Activated CD4-positive, alpha-beta T cell treated with anti-CD3 and anti-CD28 coated beads, Interleukin-2, Interleukin-6, amounts not matched to agents 100 ng/mL and 50 ng/mL, durations not matched to agents 16 hours and 8 hours (primary cell): Measurements from ENCODE around the gene SYT13.
A peak's percentile ranks its signal among the peaks of the same experiment; 100 is the strongest.
"Not testable (repeated sequence)": the region's sequence is repeated elsewhere in the genome, so short reads cannot be mapped to it uniquely, and the experiment has no call there.

ENCODE experiments used
- DNase-seq: peaks from one replicate; pipeline ENCODE4 v3.0.0-alpha.2; 2020

Gene SYT13

DNA sequence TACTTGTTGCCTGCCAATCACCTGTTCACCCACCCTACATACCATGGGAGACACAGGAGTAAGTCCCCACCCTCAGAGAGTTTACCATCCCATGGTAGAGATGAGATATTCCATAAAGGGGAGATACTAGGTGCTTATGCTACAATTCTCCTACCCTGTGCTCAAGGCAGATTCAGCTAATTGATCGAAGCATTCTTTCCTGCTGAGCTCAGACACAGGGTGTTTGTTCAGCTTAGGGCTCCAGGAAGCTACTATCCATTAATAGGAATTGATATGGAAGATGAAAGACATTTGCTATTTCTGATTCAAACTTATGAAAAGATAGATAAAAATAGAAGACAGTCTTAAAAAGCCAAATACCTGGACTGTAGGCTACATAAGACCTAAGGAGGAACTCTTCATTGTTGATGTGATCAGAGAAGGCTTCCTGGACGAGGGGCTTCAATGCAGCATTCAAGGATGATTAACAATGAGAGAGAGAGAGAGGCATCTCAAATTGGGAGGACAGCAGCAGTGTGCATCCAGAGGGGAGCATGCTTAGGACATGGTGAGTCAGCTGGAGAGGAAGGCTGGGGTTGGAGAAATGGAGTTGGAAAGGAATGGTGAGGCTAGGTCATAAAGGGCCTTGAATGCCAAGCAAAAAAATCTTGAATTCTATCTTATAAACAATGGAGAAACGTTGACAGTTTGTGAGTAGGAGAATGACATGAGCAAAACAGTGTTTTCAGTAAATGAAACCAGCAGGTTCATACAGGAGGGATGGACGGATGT is 15.0 kb downstream of the SYT13 start:
- no peak for DNase-seq

DNA sequence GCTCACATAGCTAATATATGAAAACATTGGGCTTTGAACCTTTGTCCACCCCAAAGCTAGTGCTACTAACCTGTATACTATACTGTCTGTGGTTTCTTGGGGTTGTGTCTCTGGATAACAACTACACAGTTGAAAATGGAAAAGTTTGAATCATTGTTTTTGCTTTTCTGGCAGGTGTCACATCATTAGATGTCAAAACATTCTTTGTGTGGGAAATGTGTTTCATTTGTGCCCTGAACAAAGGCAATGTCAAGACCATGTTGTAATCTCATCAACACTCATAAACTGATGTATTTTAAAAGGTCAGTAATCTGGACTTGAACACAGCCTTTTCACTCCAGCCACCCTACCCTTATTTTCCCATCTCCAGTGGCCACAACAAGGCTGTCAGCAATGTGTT is 16.5 kb downstream of the SYT13 start:
- no peak for DNase-seq

DNA sequence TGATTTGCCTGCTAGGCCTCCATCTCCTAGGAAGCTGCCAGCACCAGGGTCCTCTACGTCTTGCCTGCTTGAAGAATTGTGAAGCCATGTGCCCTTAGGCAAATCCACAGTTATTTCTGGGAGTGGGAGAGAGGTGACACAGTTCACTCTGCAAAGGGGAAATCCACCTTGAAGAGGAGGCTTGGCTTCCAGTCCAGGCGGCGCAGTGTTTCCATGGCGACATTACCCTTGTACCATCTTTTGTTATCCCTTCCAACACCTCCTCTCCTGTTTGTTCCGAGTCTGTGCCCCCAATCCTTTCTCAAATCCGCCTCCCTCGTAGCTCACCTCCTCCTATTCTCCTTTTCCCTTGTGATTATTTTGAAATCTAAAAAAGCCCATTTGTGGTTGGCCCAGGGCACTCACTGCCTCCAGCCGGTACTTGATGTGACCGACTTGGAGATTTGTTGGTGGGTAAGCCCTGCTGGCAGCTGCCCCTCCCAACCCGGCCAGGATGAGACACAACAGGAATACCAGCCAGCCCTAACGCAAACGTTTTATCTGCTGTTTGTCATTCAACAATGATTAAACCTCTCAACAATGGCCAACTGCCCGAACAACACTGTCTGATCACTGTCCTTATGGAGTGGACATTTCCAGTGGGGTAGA is 18.4 kb downstream of the SYT13 start:
- no peak for DNase-seq

DNA sequence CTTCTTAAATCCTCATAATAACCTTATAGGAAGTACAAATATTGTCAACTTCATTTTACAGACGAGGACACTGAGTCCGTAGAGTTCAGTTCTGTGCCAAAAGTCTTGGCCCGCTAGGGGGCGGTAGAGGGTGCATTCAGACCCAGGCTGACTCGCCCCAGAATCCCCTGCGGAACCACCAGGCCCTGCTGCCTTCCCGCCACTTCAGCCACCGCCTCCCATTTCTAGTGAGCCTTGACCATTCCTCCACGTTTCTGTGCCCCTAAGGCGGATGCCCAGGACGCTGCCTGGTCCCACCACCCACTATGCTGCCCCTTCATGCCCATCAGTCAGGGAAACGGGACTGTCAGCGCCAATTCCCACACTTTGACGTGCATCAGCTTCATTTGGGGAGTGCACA is 19.1 kb downstream of the SYT13 start:
- peak; percentile 46 for DNase-seq

DNA sequence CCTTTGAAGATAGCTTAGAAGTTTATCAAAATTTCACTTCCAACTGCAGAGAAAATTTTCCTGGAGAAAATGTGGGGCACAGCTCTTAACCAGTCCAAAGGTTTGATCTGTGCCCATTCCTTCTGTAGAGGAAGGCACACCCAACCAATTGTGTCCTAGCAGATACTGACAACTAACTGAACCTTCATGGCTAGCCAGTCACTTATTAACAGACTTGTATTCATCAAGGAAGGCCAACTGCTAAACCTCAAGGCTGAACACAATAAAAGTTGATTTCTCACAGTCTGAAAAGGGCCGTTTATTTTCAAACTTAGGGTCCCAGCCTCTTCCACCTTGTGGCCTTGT is 19.5 kb downstream of the SYT13 start:
- DNase-seq = no peak

DNA sequence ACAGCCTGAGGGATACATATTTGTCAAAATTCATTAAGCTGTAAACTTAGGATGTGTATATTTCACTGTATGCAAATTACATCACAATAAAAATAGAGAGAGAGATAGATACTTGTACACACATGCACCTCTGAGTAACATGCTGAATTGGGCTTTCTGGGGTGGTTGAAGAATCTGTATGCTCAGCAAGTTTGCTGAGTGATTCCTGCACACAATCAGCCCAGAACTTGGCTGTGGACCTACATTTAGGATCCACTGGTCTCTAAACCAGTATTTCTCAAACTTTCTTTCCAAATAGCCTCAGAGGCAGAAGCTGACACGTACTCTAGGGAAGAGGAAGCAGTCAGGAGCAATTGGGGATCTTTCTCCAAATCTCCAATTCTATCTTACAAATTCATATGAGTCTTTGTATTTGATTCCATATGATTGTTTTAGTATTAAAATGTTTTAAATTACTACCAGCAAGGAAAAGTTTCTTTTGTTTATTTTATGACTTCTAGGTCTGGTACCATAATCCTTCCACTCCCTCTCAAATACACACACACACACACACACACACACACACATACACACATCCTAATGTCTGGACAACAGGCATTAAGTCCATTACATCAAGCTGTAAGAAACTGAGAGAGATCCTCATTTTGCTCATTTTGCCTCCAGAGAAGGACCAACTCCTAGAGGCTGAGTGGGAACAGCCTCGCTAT is 20.0 kb downstream of the SYT13 start:
- DNase-seq = no peak

DNA sequence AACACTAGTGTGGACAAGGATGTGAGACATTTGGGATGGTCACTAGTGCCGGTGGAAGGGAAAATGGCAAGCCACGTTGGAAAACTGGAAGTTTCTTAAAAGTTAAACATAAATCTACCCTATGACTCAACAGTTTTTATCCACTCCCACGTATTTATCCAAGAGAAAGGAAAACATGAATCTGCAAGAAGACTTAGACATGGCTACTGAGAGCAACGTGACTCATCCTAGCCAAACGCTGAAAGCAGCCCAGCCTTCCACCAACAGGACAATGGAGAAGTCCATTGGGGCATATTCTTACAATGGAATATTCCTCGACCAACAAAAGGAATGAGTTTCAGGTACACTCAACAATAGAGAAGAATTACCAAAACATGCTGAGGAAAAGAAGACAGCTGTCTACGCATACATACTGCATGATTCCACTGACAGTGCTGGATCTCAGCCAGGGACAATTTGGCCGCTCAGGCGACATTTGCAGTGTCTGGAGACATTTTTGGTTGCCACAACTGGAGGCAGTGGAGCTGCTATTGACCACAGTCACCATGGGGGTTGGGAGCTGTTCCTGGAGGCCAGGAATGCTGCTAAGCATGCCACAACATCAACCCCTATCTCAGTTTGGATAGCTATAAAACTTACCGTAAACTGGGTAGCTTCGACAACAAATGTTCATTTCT is 21.2 kb downstream of the SYT13 start:
- DNase-seq = no peak

DNA sequence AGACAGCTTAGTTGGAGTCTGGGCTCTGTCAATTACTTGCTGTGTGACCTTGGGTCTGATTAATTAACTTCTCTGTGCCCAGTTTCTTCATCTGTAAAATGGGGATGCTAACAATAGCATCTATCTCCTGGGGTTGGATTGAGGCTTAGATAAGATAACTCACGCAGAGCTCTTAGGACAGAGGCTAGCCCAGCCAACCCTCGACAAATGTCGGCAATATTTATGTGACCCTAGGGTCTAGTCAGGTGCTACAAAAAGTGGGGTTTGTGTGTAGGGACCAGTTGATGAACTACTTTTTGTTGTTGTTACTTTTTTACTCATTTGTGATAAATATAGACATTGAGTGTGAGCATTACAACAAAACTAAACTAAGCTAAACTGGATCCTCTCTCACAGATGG is 22.4 kb downstream of the SYT13 start:
- DNase-seq = no peak

DNA sequence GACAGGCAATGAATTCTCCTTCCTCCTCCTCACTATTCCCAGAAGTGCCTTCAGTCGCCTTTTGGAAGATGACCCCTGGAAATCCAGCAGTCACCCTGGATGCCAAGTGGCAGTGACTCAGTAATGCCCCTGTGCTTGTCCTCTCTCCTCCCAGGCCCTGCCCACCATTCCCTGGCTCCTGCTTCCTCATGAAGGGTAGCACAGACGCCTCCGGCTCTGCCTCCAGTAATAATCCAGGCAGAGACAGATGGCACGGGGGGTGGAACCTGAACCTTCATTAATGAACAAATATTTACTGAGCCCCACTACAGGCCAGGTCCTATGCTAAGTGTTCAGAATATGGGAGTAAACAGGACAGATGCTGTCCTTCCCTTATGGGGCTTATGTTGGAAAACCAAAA is 23.2 kb downstream of the SYT13 start:
- no peak for DNase-seq

DNA sequence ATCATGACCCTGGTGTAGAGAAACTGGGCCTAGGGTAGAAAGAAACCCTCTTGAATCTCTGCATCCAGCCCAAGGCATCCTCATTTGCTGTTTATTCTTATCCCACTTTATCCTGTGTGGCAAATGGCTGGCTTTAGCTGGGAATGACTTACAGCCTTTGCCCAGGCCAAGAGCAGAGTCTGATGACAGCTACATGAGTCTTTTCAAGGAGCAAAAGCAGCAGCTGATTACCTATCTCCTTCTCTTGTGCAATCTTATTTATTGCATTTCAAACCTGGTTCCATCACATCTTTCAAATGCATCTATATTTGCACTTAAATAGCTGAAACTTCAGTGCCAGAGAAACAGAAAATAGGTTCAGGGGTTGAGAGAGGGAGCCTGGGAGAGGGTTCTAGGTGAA is 26.1 kb downstream of the SYT13 start:
- DNase-seq = no peak

DNA sequence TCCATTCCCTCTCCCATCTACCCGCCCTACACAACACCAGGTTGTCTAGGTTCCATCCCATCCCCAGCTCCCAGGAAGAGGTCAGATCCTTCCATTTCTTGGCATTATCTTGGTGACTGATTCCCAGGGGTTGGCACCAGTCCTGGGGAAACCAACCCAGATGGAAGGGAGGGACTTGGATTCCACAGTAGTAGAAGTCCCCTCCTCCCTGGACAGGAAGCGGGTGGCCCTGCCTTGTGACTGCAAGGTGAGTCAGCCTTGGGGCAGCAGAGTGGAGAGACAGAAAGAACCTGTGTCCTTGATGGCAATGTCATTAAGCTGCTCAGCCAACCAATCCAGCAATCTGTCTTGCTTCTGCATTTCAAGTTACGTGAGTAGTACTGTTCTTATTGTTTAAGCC is 26.5 kb downstream of the SYT13 start:
- no peak for DNase-seq

DNA sequence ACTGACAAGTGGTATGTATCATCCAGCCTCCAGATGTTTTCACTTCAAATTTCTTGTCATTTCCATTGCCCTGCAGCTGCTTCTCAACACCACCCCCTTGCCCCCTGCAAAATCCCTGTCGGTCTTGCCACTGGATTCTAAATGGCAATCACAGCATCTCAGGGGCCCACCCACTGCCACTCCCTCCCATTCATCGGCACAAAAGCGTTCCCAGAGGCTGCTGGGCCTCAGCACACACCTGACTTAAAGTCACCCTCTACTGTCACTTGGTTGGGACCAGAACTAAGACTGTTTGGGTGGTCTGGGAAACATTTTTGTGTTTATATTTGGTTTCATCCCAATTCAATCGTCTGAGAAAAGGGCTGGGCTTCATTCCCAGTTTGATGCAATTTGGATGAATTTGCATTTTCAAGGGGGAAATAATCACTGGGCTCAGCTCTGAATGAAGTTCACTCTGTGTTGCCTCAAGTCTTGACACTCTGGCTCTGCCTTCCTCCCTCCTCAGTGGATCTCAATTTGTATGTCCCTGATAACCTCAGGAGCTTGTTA is 27.1 kb downstream of the SYT13 start:
- DNase-seq = no peak

DNA sequence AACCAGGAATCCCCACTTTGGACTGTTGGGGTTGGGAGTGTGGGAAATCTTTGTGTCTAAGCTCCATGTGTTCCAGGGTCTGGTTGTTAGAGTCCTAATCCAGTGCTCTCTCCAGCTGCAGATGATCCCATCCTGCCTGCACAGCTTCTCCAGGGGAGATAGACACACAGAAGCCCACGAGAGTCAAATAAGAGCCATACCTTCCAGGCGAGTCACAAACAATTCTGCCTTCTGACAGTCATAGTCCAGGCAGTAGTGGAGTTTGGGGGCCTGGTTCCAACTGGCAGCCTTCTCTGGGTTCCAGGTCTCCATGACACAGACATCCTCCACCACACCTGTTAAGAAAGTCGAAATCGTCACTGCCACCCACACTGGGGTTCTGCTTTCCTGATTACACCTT is 32.1 kb downstream of the SYT13 start:
- DNase-seq = no peak

DNA sequence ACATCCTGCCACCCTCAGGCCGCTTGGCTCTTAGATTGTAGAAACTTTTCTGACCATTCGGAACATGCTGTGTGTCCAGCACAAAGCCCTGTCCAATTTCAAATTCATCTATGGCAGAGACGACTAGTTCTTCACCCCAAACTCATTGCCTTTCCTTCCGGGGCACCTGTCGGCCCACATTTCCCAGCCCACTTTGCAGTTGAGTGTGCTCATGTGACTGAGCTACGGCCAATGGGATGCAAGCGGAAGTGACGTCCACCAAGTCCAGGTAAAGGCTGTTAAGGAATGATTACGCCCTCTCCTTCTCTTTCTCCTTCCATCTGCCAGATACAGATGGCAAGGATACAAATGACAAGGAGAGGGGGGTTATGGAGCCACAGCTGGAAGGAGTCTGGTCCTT is 32.5 kb downstream of the SYT13 start:
- no peak for DNase-seq

DNA sequence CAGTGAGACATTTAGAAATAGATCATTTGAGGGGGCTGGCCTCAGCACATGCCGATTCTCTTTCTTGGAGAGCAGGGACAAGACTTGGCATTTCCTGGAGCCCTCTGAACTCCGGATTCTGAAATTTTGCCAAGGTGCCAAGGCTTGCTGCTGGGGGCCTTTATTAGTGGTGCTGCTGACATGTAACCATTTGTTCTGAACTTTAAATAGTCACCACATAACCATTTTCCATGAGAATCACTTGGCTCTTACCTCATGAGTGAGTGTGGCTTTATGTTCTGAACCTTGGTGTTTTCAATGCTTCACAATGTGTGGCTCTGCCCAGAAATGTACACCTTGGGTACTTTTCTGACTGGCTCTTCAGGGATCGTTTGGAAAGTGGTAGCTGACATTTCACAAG is 33.3 kb downstream of the SYT13 start:
- DNase-seq = no peak

DNA sequence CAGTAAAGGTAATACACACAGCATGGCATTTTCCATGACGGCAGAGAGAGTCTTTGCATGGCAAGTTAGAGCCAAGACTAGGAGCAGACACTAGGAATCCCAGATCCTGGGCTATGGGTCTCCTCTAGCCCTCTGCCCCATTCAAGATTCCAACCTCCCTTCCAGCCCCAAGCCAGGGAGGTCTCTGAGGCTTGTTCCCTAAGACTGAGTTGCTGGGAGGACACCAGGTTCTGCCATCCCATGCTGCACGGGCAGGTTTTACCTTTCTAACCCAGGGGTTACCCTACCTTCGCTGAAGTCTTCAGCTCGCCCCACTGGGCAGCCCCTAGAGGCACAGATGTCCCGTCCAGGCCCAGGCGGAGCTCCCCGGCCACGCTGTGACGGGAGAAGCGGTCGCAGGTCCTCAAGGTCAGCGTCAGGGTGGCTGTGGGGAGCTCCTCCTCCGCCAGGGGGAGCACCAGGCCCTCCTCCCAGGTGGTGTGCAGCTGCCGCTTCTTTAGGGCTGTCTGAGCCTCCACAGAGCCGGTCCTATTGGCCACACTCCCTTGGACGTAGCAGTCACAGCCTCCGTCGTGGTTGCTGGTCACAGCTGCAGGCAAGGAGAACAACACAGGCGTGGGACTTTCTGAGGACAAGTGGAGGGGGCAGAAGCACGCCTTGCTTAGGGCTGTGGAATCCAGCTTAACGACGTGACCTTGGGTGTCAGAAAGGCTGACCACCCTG is 33.8 kb downstream of the SYT13 start:
- peak; percentile 46 for DNase-seq

DNA sequence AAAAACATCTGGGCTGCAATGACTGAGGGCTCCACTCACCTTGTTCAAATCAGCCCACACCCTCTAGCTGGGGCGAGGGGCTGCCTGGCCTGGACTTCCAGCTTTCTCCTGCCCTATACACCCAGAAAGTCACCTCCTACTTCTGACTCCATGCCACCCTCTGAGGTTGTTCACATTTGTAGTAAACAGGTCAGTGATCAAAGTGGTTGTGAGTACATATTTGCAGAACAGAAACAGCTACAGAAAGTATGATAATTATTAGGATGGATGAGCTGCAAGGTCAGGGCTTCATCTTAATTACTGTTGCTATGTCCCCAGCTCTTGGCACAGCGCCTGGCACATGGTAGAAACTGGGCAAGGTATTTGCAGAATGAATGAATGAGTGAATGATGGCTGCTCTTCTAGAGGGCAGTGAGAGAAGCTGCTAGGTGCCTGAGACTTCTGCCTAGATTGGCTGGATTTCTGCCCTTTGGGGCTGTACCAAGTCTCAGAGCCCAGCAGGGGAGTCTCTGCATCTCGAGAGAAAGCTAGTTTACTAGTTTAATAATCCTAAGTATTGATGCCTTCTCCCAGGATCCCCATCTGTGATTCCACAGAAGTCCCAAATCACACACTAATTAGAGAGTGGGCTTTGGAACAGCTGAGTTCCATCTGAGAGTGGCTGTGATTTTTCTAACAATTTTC is 36.0 kb downstream of the SYT13 start:
- no peak for DNase-seq

DNA sequence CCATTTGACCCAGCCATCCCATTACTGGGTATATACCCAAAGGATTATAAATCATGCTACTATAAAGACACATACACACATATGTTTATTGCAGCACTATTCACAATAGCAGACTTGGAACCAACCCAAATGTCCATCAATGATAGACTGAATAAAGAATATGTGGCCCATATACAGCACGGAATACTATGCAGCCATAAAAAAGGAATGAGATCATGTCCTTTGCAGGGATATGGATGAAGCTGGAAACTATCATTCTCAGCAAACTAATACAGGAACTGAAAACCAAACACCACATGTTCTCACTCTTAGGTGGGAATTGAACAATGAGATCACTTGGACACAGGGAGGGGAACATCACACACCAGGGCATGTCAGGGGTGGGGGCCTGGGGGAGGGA is 36.8 kb downstream of the SYT13 start:
- not testable (repeated sequence) for DNase-seq

DNA sequence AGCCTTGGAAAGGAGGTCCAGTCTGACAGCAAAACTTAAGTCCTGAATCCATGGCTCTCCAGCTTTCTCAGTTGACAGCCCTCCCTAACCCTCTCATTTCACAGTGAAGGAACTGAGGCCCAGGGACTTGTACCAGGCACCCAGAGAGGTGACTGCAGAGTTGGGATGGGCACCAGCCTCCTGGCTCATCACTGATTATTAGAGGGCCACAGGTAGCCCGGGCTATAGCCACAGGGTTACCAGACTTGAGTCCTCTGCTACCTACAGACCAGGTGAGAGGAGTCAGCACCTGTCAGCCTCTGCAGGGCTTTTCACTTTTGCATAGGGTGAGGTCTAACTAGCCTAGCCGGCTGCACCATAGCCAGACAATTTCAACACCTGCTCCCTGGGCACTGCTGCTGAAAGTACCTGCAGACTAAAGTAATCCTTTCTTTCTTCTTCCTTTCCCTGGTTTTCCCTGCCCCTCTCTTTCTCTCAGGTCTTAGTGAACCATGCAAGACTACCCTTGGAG is 37.6 kb downstream of the SYT13 start:
- DNase-seq = no peak

DNA sequence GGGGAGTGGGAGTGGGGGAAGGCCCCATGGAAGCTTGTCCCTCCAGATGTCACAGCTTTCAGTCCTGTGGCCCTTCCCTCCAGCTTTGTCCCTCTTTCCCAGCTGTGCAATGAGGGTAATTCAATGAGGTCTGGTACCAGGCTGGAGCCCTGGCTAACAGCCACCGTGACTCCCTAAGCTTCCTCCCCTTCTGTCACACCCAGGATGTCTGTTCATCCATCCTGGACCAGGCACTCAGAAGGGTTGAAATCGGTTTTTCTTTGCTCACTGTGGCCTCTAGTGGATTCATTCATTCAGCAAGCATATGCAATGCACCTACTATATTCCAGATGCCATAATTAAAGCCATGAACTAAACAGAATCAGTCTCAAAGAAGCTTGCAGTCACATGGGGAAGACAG is 38.7 kb downstream of the SYT13 start:
- DNase-seq = no peak

DNA sequence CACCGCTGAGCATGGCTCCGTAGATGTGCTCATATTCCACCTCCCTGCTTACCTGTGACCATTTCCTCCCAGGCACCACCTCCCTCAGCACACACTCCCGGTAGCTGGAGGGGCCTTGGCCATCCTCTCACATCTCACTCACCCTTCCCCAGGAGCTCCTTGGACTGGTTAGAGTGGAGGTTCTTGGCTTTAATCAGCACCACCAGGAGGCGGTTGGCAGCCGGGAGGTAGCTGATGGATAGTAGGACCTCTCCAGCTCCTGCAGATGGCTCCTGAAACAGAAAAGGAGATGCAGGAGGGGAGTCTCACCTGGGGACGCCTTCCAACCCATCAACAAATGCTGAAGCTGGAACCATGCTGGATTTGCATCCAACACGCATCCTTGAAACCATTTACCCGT is 39.9 kb downstream of the SYT13 start:
- DNase-seq = no peak
